Measurements from ENCODE around the gene DUSP1. TPM values are rescaled to one million over a fixed set of nuclear protein-coding genes. Genes with fewer than 3 reads are reported as not detected.
A peak's percentile ranks its signal among the peaks of the same experiment; 100 is the strongest.

DUSP1 gene
- total and polyA plus RNA-seq, 9 donors, result 38.0 to 167 (median 93.5) TPM

DNA sequence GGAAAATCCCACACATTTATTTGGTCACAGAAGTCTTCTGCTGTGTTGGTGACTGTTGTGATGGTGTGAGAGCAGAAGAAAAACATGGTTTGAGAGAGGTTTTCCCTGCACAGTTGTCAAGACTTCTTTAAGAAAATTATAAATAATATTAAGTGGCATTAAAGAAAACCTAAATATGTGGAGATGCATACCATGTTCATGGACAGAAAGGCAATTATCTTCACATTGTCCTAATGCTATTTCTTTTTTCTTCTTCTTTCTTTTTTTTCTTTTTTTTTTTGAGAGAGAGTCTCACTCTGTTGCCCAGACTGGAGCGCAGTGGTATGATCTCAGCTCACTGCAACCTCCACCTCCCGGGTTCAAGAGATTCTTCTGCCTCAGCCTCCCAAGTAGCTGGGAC is 38.8 kb upstream of the DUSP1 start:
- H3K27me3 ChIP-seq (ENCODE audit: control insufficient read depth, insufficient read depth, low read length), result no peaks in the 10 kb centered on the region
- H3K36me3 ChIP-seq (ENCODE audit: control insufficient read depth, insufficient read depth, low read length), result no peaks in the 10 kb centered on the region
- no peak for DNase-seq
- peaks cover 8% of the 10 kb centered on the region for H3K4me1 ChIP-seq (ENCODE audit: control insufficient read depth, insufficient read depth, low read length)
- H3K27ac ChIP-seq (ENCODE audit: low read length), result no peak overlapping the region
- no CpG with 5 or more reads among the region's 2 CpGs for WGBS (ENCODE audit: insufficient coverage)
- H3K9me3 ChIP-seq (replicated peaks; ENCODE audit: control insufficient read depth, low read depth, low read length), result peaks cover 7% of the 10 kb centered on the region
- H3K4me3 ChIP-seq (ENCODE audit: low read length), result no peak overlapping the region

DNA sequence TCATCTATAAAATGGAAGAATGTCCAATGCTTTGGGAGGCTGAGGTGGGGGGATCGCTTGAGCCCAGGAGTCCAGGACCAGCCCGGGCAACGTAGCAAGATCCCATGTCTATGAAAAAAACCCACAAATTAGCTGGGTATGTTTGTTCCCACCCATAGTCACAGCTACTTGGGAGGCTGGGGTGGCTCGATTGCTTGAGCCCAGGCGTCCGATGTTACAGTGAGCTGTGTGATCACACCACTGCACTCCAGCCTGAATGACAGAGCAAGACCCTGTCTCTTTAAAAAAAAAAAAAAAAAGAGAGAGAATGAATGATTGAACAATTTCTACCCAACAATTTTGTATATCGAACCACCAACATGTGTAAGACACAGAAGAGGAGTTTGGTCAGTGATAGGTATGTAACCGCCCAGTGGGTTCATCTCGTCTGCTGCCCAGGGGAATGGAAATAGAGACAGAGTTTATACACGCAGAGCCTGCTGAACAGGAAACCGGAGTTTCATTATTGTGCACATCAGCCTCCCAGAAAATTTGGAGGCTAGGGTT is 36.8 kb upstream of the DUSP1 start:
- Histone ChIP-seq H3K27me3 (ENCODE audit: control insufficient read depth, insufficient read depth, low read length) (no peaks in the 10 kb centered on the region), H3K27ac (ENCODE audit: low read length) (peak overlapping the region; percentile 51), H3K36me3 (ENCODE audit: control insufficient read depth, insufficient read depth, low read length) (no peaks in the 10 kb centered on the region), H3K4me1 (ENCODE audit: control insufficient read depth, insufficient read depth, low read length) (peaks cover 8% of the 10 kb centered on the region), H3K9me3 (replicated peaks; ENCODE audit: control insufficient read depth, low read depth, low read length) (peaks cover 7% of the 10 kb centered on the region), H3K4me3 (ENCODE audit: low read length) (no peak overlapping the region)
- 80% methylated on average over 3 of the region's 11 CpGs for WGBS (ENCODE audit: insufficient coverage)
- no peak for DNase-seq

DNA sequence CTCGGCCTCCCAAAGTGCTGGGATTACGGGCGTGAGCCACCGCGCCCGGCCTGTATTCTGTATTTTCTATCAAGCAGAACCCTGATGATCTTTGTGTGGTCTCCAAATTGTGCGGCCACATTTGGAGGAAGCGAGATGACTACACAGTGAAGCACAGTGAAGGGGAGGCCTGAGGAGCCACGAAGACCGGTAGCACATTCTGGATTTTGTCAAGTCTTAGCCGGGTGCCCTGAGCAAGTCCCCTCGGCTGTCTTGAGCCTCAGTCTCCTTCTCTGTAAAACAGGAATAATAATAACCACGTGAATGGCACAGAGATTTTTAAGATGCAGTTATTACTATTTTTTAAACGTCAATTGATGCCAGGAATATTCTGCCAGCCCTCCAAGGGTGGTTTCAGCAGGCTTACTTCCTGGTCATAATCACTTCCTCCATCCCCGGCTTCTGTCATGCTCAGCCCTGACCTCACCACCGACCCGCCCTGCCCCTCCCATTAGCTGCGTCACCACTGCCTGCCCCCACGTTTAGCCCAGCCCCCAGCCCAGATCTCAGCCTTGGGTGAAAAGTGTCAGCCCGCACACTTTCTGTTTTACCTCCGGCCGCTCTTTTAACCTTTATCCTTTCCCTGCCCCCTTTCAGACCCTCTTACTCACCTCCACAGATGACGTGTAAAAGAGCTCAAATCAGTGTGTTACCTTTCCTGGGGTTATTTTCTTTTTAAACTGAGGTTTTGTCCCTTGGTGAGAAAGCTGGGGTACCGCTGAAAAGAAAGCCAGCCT is 36.1 kb upstream of the DUSP1 start:
- H3K27ac ChIP-seq (ENCODE audit: low read length), result peak overlapping the region; percentile 51
- peak; percentile 86 for DNase-seq
- H3K27me3 ChIP-seq (ENCODE audit: control insufficient read depth, insufficient read depth, low read length), result no peaks in the 10 kb centered on the region
- H3K9me3 ChIP-seq (replicated peaks; ENCODE audit: control insufficient read depth, low read depth, low read length), result peaks cover 7% of the 10 kb centered on the region
- 60% methylated on average over 14 of the region's 24 CpGs for WGBS (ENCODE audit: insufficient coverage)
- H3K4me1 ChIP-seq (ENCODE audit: control insufficient read depth, insufficient read depth, low read length), result peaks cover 8% of the 10 kb centered on the region
- no peaks in the 10 kb centered on the region for H3K36me3 ChIP-seq (ENCODE audit: control insufficient read depth, insufficient read depth, low read length)
- H3K4me3 ChIP-seq (ENCODE audit: low read length), result no peak overlapping the region

DNA sequence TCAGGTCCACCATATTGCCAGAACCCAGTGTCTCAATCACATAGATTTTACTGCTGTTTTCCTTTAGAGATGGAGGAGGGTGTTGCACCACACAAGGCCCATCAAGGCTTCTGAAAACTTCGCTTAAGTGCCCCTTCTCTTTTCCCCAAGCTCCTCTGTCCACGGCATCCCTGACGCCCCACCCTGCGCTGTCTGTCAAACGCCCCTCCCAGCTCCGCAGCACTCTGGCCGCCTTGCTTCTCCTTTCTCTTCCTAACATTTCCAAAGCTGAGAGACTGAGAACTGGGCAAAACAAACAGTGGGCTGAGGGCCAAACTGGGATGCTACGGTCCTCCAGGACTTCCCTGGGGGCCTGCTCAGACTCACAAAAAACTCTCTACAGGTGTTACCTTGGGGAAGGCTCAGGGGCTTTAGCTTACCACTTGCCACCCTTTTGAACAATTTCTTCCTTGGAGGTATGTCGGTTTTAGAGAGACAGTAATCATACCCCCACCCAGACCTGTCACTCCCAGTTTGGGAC is 34.8 kb upstream of the DUSP1 start:
- Histone ChIP-seq H3K4me1 (ENCODE audit: control insufficient read depth, insufficient read depth, low read length) (peaks cover 8% of the 10 kb centered on the region), H3K36me3 (ENCODE audit: control insufficient read depth, insufficient read depth, low read length) (no peaks in the 10 kb centered on the region), H3K27ac (ENCODE audit: low read length) (no peak overlapping the region), H3K27me3 (ENCODE audit: control insufficient read depth, insufficient read depth, low read length) (no peaks in the 10 kb centered on the region), H3K9me3 (replicated peaks; ENCODE audit: control insufficient read depth, low read depth, low read length) (peaks cover 7% of the 10 kb centered on the region), H3K4me3 (ENCODE audit: low read length) (no peak overlapping the region)
- 89% methylated on average over 6 of the region's 9 CpGs for WGBS (ENCODE audit: insufficient coverage)
- no peak for DNase-seq

DNA sequence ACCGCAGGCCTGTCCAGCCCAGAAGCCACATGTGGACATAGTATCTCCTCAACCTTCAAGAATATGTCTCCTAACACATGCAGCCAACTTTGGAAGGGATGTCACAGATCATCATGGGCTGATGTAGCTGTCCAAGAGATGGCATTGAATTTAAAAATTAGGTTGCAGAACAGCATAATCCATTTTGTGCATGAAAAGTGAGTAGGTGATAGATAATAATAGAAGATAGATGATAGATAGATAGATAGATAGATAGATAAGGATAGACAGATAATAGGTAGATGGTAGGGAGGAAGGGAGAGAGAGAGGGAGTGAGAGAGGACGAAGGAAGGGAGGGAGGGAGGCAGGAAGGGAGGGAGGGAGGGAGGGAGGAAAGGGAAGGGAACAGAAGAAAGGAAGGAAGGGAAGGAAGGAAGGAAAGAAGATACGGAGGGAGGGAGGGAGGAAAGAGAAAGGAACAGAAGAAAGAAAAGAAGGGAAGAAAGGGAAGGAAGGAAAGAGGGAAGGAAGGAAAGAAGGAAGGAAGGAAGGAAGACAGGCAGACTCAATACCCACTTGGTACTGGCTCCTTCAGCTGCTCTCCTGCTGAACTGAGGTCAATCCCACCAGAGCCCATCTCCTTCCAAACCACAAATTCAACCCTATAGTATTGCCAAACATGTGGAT is 34.2 kb upstream of the DUSP1 start:
- H3K36me3 ChIP-seq (ENCODE audit: control insufficient read depth, insufficient read depth, low read length), result no peaks in the 10 kb centered on the region
- H3K4me1 ChIP-seq (ENCODE audit: control insufficient read depth, insufficient read depth, low read length), result peaks cover 8% of the 10 kb centered on the region
- DNase-seq, result no peak
- H3K4me3 ChIP-seq (ENCODE audit: low read length), result no peak overlapping the region
- no peak overlapping the region for H3K27ac ChIP-seq (ENCODE audit: low read length)
- no peaks in the 10 kb centered on the region for H3K27me3 ChIP-seq (ENCODE audit: control insufficient read depth, insufficient read depth, low read length)
- 66% methylated on average over 2 of the region's 3 CpGs for WGBS (ENCODE audit: insufficient coverage)
- H3K9me3 ChIP-seq (replicated peaks; ENCODE audit: control insufficient read depth, low read depth, low read length), result peaks cover 4% of the 10 kb centered on the region

DNA sequence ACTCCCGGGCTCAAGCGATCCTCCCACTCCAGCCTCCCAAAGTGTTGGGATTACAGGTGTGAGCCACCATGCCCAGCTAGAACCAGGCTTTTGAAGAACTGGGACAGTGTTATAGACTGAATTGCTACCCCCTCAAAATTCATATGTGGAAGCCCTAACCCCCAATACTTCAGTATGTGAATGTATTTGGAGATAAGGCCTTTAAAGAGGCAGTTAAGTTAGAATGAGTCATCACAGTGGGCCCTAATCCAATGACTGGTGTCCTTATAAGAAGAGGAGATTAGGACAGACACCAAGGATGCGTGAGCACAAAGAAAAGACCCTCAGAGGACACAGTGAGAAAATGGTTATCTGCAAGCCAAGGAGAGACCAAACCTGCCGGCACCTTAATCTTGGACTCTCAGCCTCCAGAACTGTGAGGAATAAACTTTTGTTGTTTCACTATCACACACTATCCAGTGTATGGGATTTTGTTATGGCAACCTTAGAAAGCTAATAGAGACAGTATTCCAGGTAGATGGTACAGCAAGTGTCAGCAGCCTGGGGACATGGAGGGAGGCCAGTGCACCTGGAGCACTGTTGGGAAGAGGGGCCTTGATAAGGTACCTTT is 31.7 kb upstream of the DUSP1 start:
- H3K4me3 ChIP-seq (ENCODE audit: low read length), result no peak overlapping the region
- no peak overlapping the region for H3K27ac ChIP-seq (ENCODE audit: low read length)
- H3K9me3 ChIP-seq (replicated peaks; ENCODE audit: control insufficient read depth, low read depth, low read length), result no peaks in the 10 kb centered on the region
- WGBS (ENCODE audit: insufficient coverage), result 80% methylated on average over 1 of the region's 4 CpGs
- no peak for DNase-seq
- H3K4me1 ChIP-seq (ENCODE audit: control insufficient read depth, insufficient read depth, low read length), result peaks cover 11% of the 10 kb centered on the region
- H3K36me3 ChIP-seq (ENCODE audit: control insufficient read depth, insufficient read depth, low read length), result no peaks in the 10 kb centered on the region
- no peaks in the 10 kb centered on the region for H3K27me3 ChIP-seq (ENCODE audit: control insufficient read depth, insufficient read depth, low read length)

DNA sequence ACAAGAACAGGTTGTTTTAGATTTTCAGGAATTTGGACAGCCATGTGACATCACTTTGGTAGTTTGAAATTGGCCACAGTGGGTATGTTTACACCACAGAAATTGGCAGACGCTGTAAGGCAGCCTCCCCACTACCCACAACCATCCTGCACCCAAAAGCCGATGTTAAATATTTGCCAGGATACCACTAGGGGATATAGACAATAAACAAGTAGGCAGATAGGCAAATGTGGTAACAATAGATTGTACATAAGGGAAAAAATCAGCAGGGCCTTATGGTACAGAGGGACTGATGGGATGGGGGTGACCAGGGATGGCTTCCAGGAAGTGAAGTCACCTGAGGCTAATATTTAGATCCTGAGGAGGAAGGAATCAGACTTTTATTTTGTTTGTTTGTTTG is 31.1 kb upstream of the DUSP1 start:
- no peak overlapping the region for H3K4me3 ChIP-seq (ENCODE audit: low read length)
- H3K4me1 ChIP-seq (ENCODE audit: control insufficient read depth, insufficient read depth, low read length), result peaks cover 8% of the 10 kb centered on the region
- H3K27me3 ChIP-seq (ENCODE audit: control insufficient read depth, insufficient read depth, low read length), result no peaks in the 10 kb centered on the region
- no peaks in the 10 kb centered on the region for H3K9me3 ChIP-seq (replicated peaks; ENCODE audit: control insufficient read depth, low read depth, low read length)
- DNase-seq, result no peak
- no CpG with 5 or more reads among the region's 2 CpGs for WGBS (ENCODE audit: insufficient coverage)
- H3K27ac ChIP-seq (ENCODE audit: low read length), result no peak overlapping the region
- no peaks in the 10 kb centered on the region for H3K36me3 ChIP-seq (ENCODE audit: control insufficient read depth, insufficient read depth, low read length)

DNA sequence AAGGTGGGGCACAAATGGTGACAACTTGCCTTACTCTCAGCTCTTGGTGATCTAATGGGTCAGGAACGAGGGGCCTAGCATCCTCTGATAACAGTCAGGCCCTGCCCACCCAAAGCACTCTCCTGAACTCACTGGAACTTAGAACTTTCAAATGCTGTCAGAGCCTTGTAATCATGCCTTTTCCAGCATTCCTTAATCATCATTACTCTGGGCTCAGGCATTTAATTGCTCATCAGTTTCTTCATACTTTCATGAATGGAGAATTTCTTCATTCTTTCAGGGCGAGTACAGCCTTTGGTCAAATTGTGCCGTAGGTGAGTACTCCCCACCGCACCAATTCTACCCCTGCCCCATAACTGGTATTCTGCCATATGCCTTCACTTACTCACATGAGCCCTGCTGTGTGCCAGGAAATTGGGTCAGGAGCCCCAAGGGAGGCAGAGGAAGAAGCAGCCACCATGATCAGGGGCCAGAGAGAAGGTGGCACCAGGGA is 30.2 kb upstream of the DUSP1 start:
- Histone ChIP-seq H3K9me3 (replicated peaks; ENCODE audit: control insufficient read depth, low read depth, low read length) (no peaks in the 10 kb centered on the region), H3K4me3 (ENCODE audit: low read length) (no peak overlapping the region), H3K27ac (ENCODE audit: low read length) (no peak overlapping the region), H3K4me1 (ENCODE audit: control insufficient read depth, insufficient read depth, low read length) (peaks cover 4% of the 10 kb centered on the region), H3K27me3 (ENCODE audit: control insufficient read depth, insufficient read depth, low read length) (no peaks in the 10 kb centered on the region), H3K36me3 (ENCODE audit: control insufficient read depth, insufficient read depth, low read length) (no peaks in the 10 kb centered on the region)
- DNase-seq, result no peak
- 43% methylated on average over 1 of the region's 4 CpGs for WGBS (ENCODE audit: insufficient coverage)

DNA sequence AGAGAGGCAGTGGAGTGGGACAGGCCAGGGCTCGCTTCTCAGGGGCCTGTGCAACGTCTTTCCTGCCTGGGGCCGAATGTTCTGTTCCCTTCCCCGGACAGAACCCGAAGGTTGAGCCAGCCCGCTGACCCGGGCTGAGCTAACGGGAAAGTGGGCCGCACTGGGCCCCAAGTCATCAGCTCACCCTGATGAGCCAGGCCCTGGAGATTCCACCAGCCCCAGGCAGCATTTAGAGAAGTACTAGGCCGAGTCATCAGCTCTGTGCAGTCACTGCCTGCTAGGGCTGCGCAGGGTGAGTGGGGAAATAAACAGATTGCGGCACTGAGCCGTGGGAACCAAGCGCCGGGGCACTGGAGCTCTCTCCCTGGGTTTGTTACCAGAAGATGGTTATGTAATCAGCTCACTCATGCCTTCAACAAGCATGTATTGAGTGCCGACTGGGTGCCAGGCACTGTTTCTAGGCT is 29.1 kb upstream of the DUSP1 start:
- 88% methylated on average over 15 of the region's 16 CpGs for WGBS (ENCODE audit: insufficient coverage)
- Histone ChIP-seq H3K4me1 (ENCODE audit: control insufficient read depth, insufficient read depth, low read length) (peaks cover 13% of the 10 kb centered on the region), H3K36me3 (ENCODE audit: control insufficient read depth, insufficient read depth, low read length) (no peaks in the 10 kb centered on the region), H3K9me3 (replicated peaks; ENCODE audit: control insufficient read depth, low read depth, low read length) (no peaks in the 10 kb centered on the region), H3K4me3 (ENCODE audit: low read length) (no peak overlapping the region), H3K27ac (ENCODE audit: low read length) (peak overlapping the region; percentile 55), H3K27me3 (ENCODE audit: control insufficient read depth, insufficient read depth, low read length) (no peaks in the 10 kb centered on the region)
- DNase-seq, result peak; percentile 62

DNA sequence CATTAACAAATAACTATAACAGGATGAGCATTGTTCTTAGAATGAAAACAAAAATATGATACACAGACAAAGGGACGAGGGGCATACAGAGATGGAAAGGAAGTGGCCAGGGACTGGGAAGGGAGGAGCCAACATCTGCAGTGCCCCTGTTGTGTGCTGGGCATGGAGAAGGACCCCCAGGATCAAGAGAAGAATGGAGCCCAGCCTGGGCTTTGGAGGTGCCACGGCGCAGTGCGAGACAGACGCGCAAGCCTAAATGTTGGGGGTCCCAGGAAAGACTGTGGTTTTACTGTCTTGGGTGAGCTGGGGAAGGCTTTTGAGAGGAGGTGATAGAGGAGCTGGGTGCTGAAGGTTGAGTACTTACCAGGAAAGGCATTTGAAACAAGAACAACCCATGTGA is 28.4 kb upstream of the DUSP1 start:
- no peaks in the 10 kb centered on the region for H3K36me3 ChIP-seq (ENCODE audit: control insufficient read depth, insufficient read depth, low read length)
- no peak overlapping the region for H3K4me3 ChIP-seq (ENCODE audit: low read length)
- H3K27ac ChIP-seq (ENCODE audit: low read length), result peak overlapping the region; percentile 55
- H3K4me1 ChIP-seq (ENCODE audit: control insufficient read depth, insufficient read depth, low read length), result peaks cover 19% of the 10 kb centered on the region
- DNase-seq, result no peak
- 100% methylated on average over 5 of the region's 6 CpGs for WGBS (ENCODE audit: insufficient coverage)
- no peaks in the 10 kb centered on the region for H3K27me3 ChIP-seq (ENCODE audit: control insufficient read depth, insufficient read depth, low read length)
- H3K9me3 ChIP-seq (replicated peaks; ENCODE audit: control insufficient read depth, low read depth, low read length), result no peaks in the 10 kb centered on the region

All from muscle of leg (tissue), 11 donors.